K562 (cell line): ENCODE measurements around the gene CC2D1A.

ENCODE experiments used
- CBX3 ChIP-seq, 2 experiments: IDR thresholded peaks; 1 replicate in 1 of 2; 2 replicates in 1 of 2; pipeline ENCODE4 v1.6.1; 2012; ENCODE audit warnings: inconsistent platforms in 2 of 2, low read length in 2 of 2, borderline replicate concordance in 1 of 2, control low read depth in 1 of 2
- FOXA1 ChIP-seq: fragments of 450-650 bp; IDR thresholded peaks from 2 replicates; pipeline ENCODE4 v1.6.1; 2016; ENCODE audit warnings: mild to moderate bottlenecking, borderline replicate concordance
- MAFF ChIP-seq: IDR thresholded peaks from 2 replicates; pipeline ENCODE4 v1.6.1; 2012; ENCODE audit warnings: low read length, improper control_type of control experiment
- POLR2A ChIP-seq: fragments of 450-650 bp; conservative IDR thresholded peaks from 2 replicates; pipeline ENCODE4 v1.6.1; 2016
- TAF1 ChIP-seq: IDR thresholded peaks from 2 replicates; pipeline ENCODE4 v1.6.1; 2011; ENCODE audit warnings: mild to moderate bottlenecking, low read length, moderate library complexity; ENCODE audit not compliant: insufficient read depth, control insufficient read depth, severe bottlenecking; ENCODE audit errors: extremely low read depth
- TRIM28 ChIP-seq: fragments of 450-650 bp; IDR thresholded peaks from 2 replicates; pipeline ENCODE4 v1.6.1; 2017
- TF ChIP-seq, protein P1 (sequence below): fragments of 250-450 bp; sonication (Bioruptor Pico); IDR thresholded peaks from 2 replicates; pipeline ENCODE4 v1.8.0; 2021; ENCODE audit warnings: borderline replicate concordance, mild to moderate bottlenecking, moderate library complexity; ENCODE audit not compliant: poor library complexity, severe bottlenecking

DNA sequence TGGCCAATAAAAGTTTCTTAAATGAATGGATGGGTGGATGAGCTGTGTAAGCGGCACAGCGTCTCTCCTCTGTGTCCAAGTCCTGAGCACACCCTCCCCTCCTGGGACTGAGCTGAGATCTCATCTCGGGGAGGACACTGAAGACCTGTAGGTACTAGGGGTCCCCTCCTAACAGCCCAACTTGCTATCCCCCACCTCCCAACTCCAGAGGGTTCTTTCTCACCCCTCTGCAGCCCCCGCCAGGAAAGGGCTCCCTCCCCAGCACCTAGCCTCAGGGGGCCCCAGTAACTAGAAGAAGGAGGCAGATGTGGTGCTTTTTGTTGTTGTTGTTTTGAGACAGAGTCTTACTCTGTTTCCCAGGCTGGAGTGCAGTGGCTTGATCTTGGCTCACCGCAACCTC, 30.2 kb upstream of the CC2D1A start:
- TF ChIP-seq TAF1 (no peak), FOXA1 (no peak), CBX3 (IDR thresholded peaks at IDR 0.05; ENCODE audit: borderline replicate concordance in 1 of 2, low read length in 2 of 2) (no peak), MAFF (no peak), TRIM28 (no peak), POLR2A (no peak)
- TF ChIP-seq, protein P1, sequence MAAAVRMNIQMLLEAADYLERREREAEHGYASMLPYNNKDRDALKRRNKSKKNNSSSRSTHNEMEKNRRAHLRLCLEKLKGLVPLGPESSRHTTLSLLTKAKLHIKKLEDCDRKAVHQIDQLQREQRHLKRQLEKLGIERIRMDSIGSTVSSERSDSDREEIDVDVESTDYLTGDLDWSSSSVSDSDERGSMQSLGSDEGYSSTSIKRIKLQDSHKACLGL, result no peak
